Upper lobe of right lung (tissue), 1 donor: ENCODE measurements around the gene GUCA2A. TPM values are rescaled to one million over a fixed set of nuclear protein-coding genes. Genes with fewer than 3 reads are reported as not detected.

Experiments
- ATAC-seq: fragments of 200-7000 bp; cut with Tn5 transposase; one replicate; pipeline ENCODE4 v1.9.1; 2020; ENCODE audit warnings: mild to moderate bottlenecking, moderate library complexity
- DNase-seq: peaks from one replicate; pipeline ENCODE4 v3.0.0-alpha.2; 2020
- H3K27ac ChIP-seq: fragments of 200-600 bp; one replicate; pipeline ENCODE4 v1.8.0; 2022
- H3K27me3 ChIP-seq: fragments of 200-600 bp; one replicate; pipeline ENCODE4 v1.8.0; 2022; ENCODE audit warnings: mild to moderate bottlenecking
- H3K36me3 ChIP-seq: fragments of 200-600 bp; one replicate; pipeline ENCODE4 v1.8.0; 2022
- H3K4me1 ChIP-seq: fragments of 200-600 bp; one replicate; pipeline ENCODE4 v1.8.0; 2022
- H3K4me3 ChIP-seq: fragments of 200-600 bp; one replicate; pipeline ENCODE4 v1.8.0; 2022; ENCODE audit warnings: mild to moderate bottlenecking
- H3K9me3 ChIP-seq: fragments of 200-600 bp; one replicate; pipeline ENCODE4 v1.8.0; 2022
- CTCF ChIP-seq: fragments of 200-600 bp; IDR thresholded peaks from one replicate; pipeline ENCODE4 v1.8.0; 2022; ENCODE audit warnings: antibody characterized with exemption
- intact Hi-C: fragments of 100-400 bp; cut with DNase I; formaldehyde crosslinking; loops from one replicate; pipeline ENCODE4 v1.11.0; 2022
- total RNA-seq: library from RNA; stranded (reverse); fragmentation: NEBNext Ultra II Directional; extraction: Animal tissue kit (Norgen Biotek cat#: 25700); gene quantifications from one replicate; pipeline ENCODE4 v1.2.1, GENCODE V29; 2021
- donor health status: DM: no; HTN: yes; CAD: no; lungs with severe emphysema.

Gene GUCA2A
- total RNA-seq, 1 donor from 2014 or later, result not detected

- Histone ChIP-seq H3K27ac (no peak overlapping the region), H3K36me3 (no peaks in the 10 kb centered on the region), H3K27me3 (no peaks in the 10 kb centered on the region), H3K9me3 (no peaks in the 10 kb centered on the region), H3K4me3 (no peak overlapping the region), H3K4me1 (no peaks in the 10 kb centered on the region)
- DNase-seq, result peak; percentile 45
- no peak for TF ChIP-seq CTCF
- intact Hi-C loops, result no loop called here
- ATAC-seq, result no peak
Measured at GRCh38 chr1:42157667-42158066, 6.9 kb downstream of the GUCA2A start.

GRCh38 chr1:42155362-42155761 lies 9.2 kb downstream of the GUCA2A start:
- H3K4me3 ChIP-seq, result no peak overlapping the region
- H3K4me1 ChIP-seq, result no peaks in the 10 kb centered on the region
- no peak for TF ChIP-seq CTCF
- intact Hi-C loops, result no loop called here
- no peak overlapping the region for H3K27ac ChIP-seq
- ATAC-seq (no peak), DNase-seq (peak; percentile 46)
- no peaks in the 10 kb centered on the region for H3K36me3 ChIP-seq
- H3K9me3 ChIP-seq, result no peaks in the 10 kb centered on the region
- no peaks in the 10 kb centered on the region for H3K27me3 ChIP-seq

- DNase-seq (peak; percentile 40), ATAC-seq (no peak)
- TF ChIP-seq CTCF, result no peak
- H3K27ac ChIP-seq, result no peak overlapping the region
- H3K36me3 ChIP-seq, result no peaks in the 10 kb centered on the region
- no peaks in the 10 kb centered on the region for H3K27me3 ChIP-seq
- no peak overlapping the region for H3K4me3 ChIP-seq
- intact Hi-C loops, result no loop called here
- H3K9me3 ChIP-seq, result no peaks in the 10 kb centered on the region
- H3K4me1 ChIP-seq, result no peaks in the 10 kb centered on the region
Measured at GRCh38 chr1:42154685-42155084, 9.9 kb downstream of the GUCA2A start.

GRCh38 chr1:42153624-42154023 lies 10.9 kb downstream of the GUCA2A start:
- intact Hi-C loops, result no loop called here
- Histone ChIP-seq H3K4me1 (no peaks in the 10 kb centered on the region), H3K9me3 (no peaks in the 10 kb centered on the region), H3K36me3 (no peaks in the 10 kb centered on the region), H3K27me3 (no peaks in the 10 kb centered on the region), H3K27ac (no peak overlapping the region), H3K4me3 (no peak overlapping the region)
- no peak for TF ChIP-seq CTCF
- ATAC-seq (no peak), DNase-seq (no peak)

GRCh38 chr1:42152907-42153600 lies 11.5 kb downstream of the GUCA2A start, which contains the start of gene GUCA2B:
Gene GUCA2B, plus strand, starts transcription at chr1:42153410. Its CDS starts 41 bp downstream, at chr1:42153451.
- Histone ChIP-seq H3K27me3 (no peaks in the 10 kb centered on the region), H3K36me3 (no peaks in the 10 kb centered on the region), H3K9me3 (no peaks in the 10 kb centered on the region), H3K4me1 (no peaks in the 10 kb centered on the region), H3K27ac (no peak within 1 kb of the TSS), H3K4me3 (no peak within 1 kb of the TSS)
- ATAC-seq (no peak), DNase-seq (peak; percentile 51)
- intact Hi-C loops, result no loop called here
- TF ChIP-seq CTCF, result no peak
